HG03457 (cell line): ENCODE results near the gene ENO2.
A peak's percentile ranks its signal among the peaks of the same experiment; 100 is the strongest.
"Not testable (repeated sequence)": the region's sequence is repeated elsewhere in the genome, so short reads cannot be mapped to it uniquely, and the experiment has no call there.

ENCODE experiments used
- ATAC-seq: cut with Tn5 transposase; IDR thresholded peaks from one replicate; pipeline ENCODE4 v1.9.1; 2021; ENCODE audit warnings: moderate number of reproducible peaks; ENCODE audit not compliant: unreplicated experiment

The ENO2 gene

DNA sequence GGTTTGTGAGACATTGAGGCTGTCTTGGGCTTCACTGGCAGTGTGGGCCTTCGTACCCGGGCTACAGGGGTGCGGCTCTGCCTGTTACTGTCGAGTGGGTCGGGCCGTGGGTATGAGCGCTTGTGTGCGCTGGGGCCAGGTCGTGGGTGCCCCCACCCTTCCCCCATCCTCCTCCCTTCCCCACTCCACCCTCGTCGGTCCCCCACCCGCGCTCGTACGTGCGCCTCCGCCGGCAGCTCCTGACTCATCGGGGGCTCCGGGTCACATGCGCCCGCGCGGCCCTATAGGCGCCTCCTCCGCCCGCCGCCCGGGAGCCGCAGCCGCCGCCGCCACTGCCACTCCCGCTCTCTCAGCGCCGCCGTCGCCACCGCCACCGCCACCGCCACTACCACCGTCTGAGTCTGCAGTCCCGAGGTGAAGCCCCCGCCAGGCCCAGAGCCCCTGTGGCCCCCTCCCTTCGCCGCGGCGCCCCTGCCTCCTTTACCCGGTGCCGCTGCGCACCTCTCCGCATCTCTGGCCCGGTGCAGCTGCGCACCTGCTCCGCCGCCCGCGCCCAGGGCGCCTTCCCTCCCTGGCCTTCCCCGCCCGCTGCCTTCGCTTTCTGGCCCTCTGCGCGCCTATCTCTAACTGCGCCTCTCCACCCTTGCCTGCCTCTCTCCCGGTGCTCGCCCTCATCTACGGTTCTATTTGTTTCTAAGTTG is at the start of gene ENO2:
Gene ENO2, plus strand, starts transcription at position 335 of the 701 bp plus-strand sequence. CDS start 1,253 bp downstream, outside the sequence.
- peak; percentile 47 for ATAC-seq

GRCh38 chr12:6865307-6865706 is 49.1 kb upstream of the ENO2 start:
- ATAC-seq = not testable (repeated sequence)

DNA sequence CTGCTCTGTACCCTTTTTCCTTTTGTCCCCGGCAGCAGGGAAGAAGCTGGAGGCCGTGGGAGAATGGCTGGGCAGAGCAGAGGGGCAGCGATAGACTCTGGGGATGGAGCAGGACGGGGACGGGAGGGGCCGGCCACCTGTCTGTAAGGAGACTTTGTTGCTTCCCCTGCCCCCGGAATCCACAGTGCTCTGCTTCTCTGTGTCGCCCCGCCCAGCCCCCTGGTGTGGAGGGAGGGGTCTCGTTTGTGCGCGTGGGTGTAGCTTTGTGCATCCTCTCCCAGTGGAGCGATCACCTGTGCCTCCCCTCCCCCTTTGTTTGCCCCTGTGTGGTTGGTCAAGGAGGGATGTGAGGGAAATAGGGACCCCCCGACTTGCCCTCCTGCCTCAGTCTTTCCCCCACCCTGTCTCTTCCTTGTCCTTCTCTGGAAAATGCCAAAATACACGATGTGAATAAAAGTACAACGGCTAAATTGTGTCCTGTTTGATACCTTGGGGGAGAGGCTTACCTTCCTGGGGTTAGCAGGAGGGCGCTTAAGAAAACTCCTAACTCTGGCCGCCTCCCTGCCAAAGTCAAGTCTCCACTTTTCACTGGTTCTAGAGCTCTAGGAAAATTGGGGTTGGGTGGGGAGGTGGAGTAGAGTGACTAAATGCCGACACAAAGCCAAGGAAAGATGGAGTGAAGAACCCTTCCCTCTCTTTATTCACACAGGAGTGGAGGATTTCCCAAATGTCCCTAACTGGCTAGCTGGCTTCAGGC is 48.0 kb upstream of the ENO2 start:
- no peak for ATAC-seq

DNA sequence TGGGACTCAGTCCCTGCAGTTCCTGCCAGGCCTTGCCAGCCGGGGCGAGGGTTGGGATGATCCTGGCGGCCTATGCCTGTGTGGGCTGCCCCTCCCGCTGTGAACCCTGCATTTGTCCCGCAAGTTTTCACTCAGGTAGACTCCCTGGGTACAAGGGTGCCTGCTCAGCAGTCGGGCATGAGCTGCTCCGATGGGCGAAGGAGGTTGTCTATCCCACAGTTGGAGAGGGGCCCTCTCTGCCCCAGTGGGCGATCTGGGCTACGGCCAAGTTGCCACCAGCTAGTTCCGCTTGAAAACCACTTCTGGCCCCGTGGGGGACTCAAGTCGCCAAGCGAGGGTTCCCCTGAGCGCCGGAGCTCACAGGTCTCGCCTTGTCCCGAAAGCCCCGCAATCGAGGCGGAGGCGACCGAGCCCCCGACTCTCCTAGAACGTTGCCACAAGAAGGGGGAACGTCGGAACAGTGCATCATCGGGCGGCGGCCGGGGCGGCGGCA is 47.4 kb upstream of the ENO2 start:
- ATAC-seq = no peak

- no peak for ATAC-seq
These were observed 46.8 kb upstream of the ENO2 start, which contains the start of gene TPI1 for GRCh38 chr12:6867413-6868210. TSS of gene TPI1 (plus strand) at chr12:6867531. CDS start at chr12:6867567, 36 bp downstream.

DNA sequence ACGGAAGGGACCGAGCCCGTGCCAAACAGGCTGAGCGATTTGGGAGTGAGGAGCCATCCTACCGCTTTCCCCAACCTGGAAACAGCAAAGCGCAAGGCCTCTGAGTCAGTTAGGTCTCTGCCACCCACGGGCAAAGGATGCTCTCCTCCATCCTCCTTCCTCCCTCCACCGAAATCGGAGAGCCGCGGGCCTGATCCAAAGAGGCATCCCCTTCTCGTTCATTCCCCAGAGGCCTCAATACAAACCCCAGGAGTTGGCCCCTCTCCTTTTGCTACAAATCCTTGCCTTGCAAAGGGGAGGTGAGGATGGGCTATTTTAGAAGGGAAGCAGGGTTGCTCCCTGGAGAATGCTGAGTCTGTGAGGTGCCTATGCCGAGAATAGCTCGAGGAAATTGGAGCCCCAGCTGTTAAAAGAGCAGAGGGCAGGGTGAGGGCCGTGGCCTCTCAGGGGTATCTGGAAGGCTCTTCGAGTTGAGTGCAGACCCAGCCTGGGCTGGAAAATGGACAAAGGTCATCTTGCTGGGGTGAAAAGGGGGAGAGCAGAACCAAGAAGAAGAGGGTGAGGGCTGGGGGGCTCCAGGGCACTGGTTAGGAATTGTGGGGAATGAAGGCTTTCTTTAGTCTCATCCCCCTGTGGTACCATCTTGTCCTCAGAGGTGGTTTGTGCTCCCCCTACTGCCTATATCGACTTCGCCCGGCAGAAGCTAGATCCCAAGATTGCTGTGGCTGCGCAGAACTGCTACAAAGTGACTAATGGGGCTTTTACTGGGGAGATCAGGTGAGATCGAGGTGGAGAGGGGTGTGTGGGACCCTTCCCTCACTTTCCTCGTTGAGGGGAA is 46.0 kb upstream of the ENO2 start:
- ATAC-seq = no peak

- ATAC-seq = no peak
These were observed 45.0 kb upstream of the ENO2 start for GRCh38 chr12:6869049-6870021.

DNA sequence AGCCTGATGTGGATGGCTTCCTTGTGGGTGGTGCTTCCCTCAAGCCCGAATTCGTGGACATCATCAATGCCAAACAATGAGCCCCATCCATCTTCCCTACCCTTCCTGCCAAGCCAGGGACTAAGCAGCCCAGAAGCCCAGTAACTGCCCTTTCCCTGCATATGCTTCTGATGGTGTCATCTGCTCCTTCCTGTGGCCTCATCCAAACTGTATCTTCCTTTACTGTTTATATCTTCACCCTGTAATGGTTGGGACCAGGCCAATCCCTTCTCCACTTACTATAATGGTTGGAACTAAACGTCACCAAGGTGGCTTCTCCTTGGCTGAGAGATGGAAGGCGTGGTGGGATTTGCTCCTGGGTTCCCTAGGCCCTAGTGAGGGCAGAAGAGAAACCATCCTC is 44.1 kb upstream of the ENO2 start:
- not testable (repeated sequence) for ATAC-seq

GRCh38 chr12:6871052-6871957 is 43.1 kb upstream of the ENO2 start:
- ATAC-seq = no peak

GRCh38 chr12:6872073-6873048 is 42.0 kb upstream of the ENO2 start:
- no peak for ATAC-seq

DNA sequence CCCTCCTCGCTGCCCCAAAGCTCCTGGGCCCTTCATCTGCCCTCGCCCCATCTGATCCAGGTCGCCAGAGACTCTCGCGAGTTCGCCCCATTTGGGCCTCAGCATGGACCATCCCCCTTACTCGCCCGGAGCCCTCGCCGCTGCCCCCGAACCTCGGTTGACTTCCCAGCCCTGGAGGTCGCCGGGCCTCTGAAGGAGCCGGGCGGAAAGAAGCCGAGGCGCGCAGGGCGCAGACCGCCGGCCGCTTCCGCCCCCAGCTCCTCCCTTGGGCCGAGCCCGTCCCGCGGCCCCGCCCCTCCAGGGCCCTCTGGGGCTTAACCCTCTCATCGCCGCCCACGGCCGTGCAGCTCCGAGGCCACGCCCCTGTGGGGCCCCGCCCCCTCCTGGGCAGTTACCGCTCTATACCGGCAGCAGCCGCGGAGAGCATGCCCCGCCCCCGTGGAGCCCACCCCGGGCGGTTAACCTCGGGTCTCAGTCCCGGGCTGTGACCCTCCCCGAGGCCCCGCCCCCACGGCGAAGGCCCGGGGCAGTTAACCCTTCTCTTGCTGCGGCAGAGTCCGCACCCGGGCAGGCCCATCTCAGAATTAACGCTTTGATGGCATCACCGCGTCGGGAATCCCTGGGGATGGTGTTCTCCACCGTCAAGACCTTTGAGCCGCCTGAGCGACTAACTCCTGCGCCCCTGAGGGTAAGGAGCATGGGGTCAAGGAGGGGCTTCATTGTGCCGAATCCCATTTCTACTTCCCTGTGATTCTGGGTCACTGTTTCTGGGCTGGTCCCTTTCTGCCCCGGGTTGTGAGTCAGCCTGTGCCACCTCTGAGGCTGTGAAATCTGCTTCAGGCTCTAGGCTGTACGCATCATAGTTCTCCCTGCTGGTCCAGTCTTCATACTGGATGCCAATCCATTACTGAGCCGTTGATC is 41.0 kb upstream of the ENO2 start, which contains the start of gene SPSB2:
Gene SPSB2, minus strand, starts transcription at position 210 of the 921 bp plus-strand sequence. CDS start 402 bp downstream, outside the sequence.
- ATAC-seq = peak; percentile 61

GRCh38 chr12:6874015-6874368 is 40.4 kb upstream of the ENO2 start:
- not testable (repeated sequence) for ATAC-seq

GRCh38 chr12:6879824-6880223 is 34.6 kb upstream of the ENO2 start:
- not testable (repeated sequence) for ATAC-seq

DNA sequence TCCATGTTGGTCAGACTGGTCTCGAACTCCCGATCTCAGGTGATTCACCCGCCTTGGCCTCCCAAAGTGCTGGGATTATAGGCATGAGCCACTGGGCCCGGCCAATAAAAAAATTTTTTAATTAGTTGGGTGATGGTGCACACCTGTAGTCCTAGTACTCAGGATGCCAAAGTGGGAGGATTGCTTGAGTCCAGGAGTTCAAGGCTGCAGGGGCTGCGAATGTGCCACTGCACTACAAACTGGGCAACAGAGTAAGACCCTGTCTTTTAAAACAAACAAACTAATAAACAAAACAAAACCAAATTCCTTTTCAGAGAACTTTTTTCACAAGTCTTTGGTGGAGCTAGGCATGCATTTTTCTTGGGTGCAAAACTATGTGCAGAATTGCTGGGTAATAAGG is 31.1 kb upstream of the ENO2 start:
- no peak for ATAC-seq

DNA sequence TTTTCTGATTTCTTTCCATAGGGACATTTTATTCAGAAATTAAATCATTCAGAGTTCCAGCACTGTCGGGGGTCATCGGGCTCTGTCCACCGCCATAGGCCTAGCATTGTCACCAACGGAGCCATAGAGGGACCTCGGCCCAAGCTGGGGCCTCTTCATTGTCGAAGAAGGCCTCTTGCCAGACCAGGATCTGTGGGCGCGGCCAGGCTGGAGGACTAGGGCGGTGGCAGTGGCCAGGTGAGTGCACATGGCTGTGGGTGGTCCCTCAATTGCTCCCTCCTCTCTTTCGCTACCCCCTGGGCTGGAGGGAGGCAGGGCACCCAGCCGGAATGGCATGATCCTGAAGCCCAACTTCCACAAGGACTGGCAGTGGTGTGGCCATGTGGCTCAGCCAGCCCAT is 30.7 kb upstream of the ENO2 start:
- no peak for ATAC-seq

GRCh38 chr12:6884539-6884938 is 29.8 kb upstream of the ENO2 start:
- no peak for ATAC-seq
